ENCODE results near the gene APOC1. TPM values are rescaled to one million over a fixed set of nuclear protein-coding genes. Genes with fewer than 3 reads are reported as not detected.

Gene APOC1
- total RNA-seq, 2 experiments from 2014 or later: 1.9 TPM; not detected in 1

GRCh38 chr19:44943801-44944249 is 29.4 kb downstream of the APOC1 start:
- Mint-ChIP-seq H3K27me3 (no peaks in the 10 kb centered on the region), H3K4me1 (peaks cover 2% of the 10 kb centered on the region), H3K36me3 (no peaks in the 10 kb centered on the region), H3K27ac (no peak overlapping the region), H3K4me3 (no peak overlapping the region), H3K9me3 (ENCODE audit: low read depth) (no peaks in the 10 kb centered on the region)
- ATAC-seq (no peak), DNase-seq (no peak)
- CTCF ChIA-PET: no interaction called here

- CTCF ChIA-PET: no interaction called here
- H3K27me3 Mint-ChIP-seq: no peaks in the 10 kb centered on the region
- H3K4me1 Mint-ChIP-seq: peaks cover 2% of the 10 kb centered on the region
- no peaks in the 10 kb centered on the region for H3K36me3 Mint-ChIP-seq
- H3K9me3 Mint-ChIP-seq (ENCODE audit: low read depth): no peaks in the 10 kb centered on the region
- no peak overlapping the region for H3K4me3 Mint-ChIP-seq
- no peak for DNase-seq
- no peak overlapping the region for H3K27ac Mint-ChIP-seq
- ATAC-seq: no peak
Measured at GRCh38 chr19:44947041-44947581, 32.7 kb downstream of the APOC1 start.

GRCh38 chr19:44948237-44948636 is 33.8 kb downstream of the APOC1 start:
- Mint-ChIP-seq H3K9me3 (ENCODE audit: low read depth) (no peaks in the 10 kb centered on the region), H3K27ac (no peak overlapping the region), H3K4me3 (no peak overlapping the region), H3K4me1 (peaks cover 2% of the 10 kb centered on the region), H3K36me3 (no peaks in the 10 kb centered on the region), H3K27me3 (no peaks in the 10 kb centered on the region)
- CTCF ChIA-PET: no interaction called here
- no peak for ATAC-seq
- DNase-seq: no peak

- no peak overlapping the region for H3K27ac Mint-ChIP-seq
- ATAC-seq (no peak), DNase-seq (no peak)
- no peaks in the 10 kb centered on the region for H3K9me3 Mint-ChIP-seq (ENCODE audit: low read depth)
- H3K36me3 Mint-ChIP-seq: no peaks in the 10 kb centered on the region
- peaks cover 7% of the 10 kb centered on the region for H3K4me1 Mint-ChIP-seq
- no peak overlapping the region for H3K4me3 Mint-ChIP-seq
- no peaks in the 10 kb centered on the region for H3K27me3 Mint-ChIP-seq
- CTCF ChIA-PET: interaction anchor here (0.7 kb wide), 1 partner anchor 45 kb away, joined by 3 read pairs; no protein-coding TSS in a partner anchor
Measured at GRCh38 chr19:44948763-44949374, 34.5 kb downstream of the APOC1 start.

GRCh38 chr19:44949550-44949949 is 35.1 kb downstream of the APOC1 start:
- DNase-seq: no peak
- Mint-ChIP-seq H3K4me3 (no peak overlapping the region), H3K27me3 (no peaks in the 10 kb centered on the region), H3K27ac (no peak overlapping the region), H3K36me3 (no peaks in the 10 kb centered on the region), H3K9me3 (ENCODE audit: low read depth) (no peaks in the 10 kb centered on the region), H3K4me1 (peaks cover 9% of the 10 kb centered on the region)
- CTCF ChIA-PET: interaction anchor here (0.7 kb wide), 1 partner anchor 46 kb away, joined by 3 read pairs; no protein-coding TSS in a partner anchor
- no peak for ATAC-seq

- Mint-ChIP-seq H3K4me1 (peaks cover 18% of the 10 kb centered on the region), H3K27me3 (no peaks in the 10 kb centered on the region), H3K4me3 (no peak overlapping the region), H3K27ac (no peak overlapping the region), H3K36me3 (no peaks in the 10 kb centered on the region), H3K9me3 (ENCODE audit: low read depth) (no peaks in the 10 kb centered on the region)
- ATAC-seq: no peak
- CTCF ChIA-PET: interaction anchor here (0.7 to 2.3 kb wide), 17 partner anchors 8 to 262 kb away, joined by 3 to 7 read pairs (median 4); partner anchors contain the start of genes APOE, BLOC1S3 and TRAPPC6A
- DNase-seq: peak; percentile 74
Measured at GRCh38 chr19:44951179-44952159, 37.1 kb downstream of the APOC1 start.

- Mint-ChIP-seq H3K4me1 (peaks cover 36% of the 10 kb centered on the region), H3K27ac (peak overlapping the region; percentile 95)
- CTCF ChIA-PET: interaction anchor here (0.6 to 2.9 kb wide), 8 partner anchors 12 to 265 kb away, joined by 3 to 13 read pairs (median 4); partner anchors contain the start of genes CLASRP and TRAPPC6A
Measured at GRCh38 chr19:44954278-44954648, 39.9 kb downstream of the APOC1 start.

GRCh38 chr19:44954649-44955504 is 40.5 kb downstream of the APOC1 start, which contains the start of gene CLPTM1:
CLPTM1 (plus strand) TSS chr19:44955380; CDS start chr19:44955396, 16 bp downstream.
- H3K36me3 Mint-ChIP-seq: no peaks in the 10 kb centered on the region
- peaks cover 40% of the 10 kb centered on the region for H3K4me1 Mint-ChIP-seq
- H3K27ac Mint-ChIP-seq: peak within 1 kb of the TSS; percentile 95
- peak; percentile 93 for ATAC-seq
- H3K4me3 Mint-ChIP-seq: peak within 1 kb of the TSS; percentile 85
- H3K9me3 Mint-ChIP-seq (ENCODE audit: low read depth): no peaks in the 10 kb centered on the region
- no peaks in the 10 kb centered on the region for H3K27me3 Mint-ChIP-seq
- CTCF ChIA-PET: interaction anchor here (0.6 to 2.9 kb wide), 8 partner anchors 11 to 266 kb away, joined by 3 to 13 read pairs (median 4); partner anchors contain the start of genes CLASRP and TRAPPC6A
- DNase-seq: peak; percentile 98

More at GRCh38 chr19:44954278-44954648, 39.9 kb downstream of the APOC1 start:
- no peak for ATAC-seq
- peak overlapping the region; percentile 85 for H3K4me3 Mint-ChIP-seq
- no peaks in the 10 kb centered on the region for H3K27me3 Mint-ChIP-seq
- no peaks in the 10 kb centered on the region for H3K36me3 Mint-ChIP-seq
- H3K9me3 Mint-ChIP-seq (ENCODE audit: low read depth): no peaks in the 10 kb centered on the region
- DNase-seq: no peak

GRCh38 chr19:44955505-44956439 is 41.4 kb downstream of the APOC1 start:
- H3K36me3 Mint-ChIP-seq: no peaks in the 10 kb centered on the region
- CTCF ChIA-PET: interaction anchor here (1.0 to 2.9 kb wide), 5 partner anchors 44 to 266 kb away, joined by 3 to 13 read pairs (median 4); partner anchors contain the start of gene CLASRP
- H3K4me3 Mint-ChIP-seq: peak overlapping the region; percentile 85
- no peaks in the 10 kb centered on the region for H3K27me3 Mint-ChIP-seq
- no peaks in the 10 kb centered on the region for H3K9me3 Mint-ChIP-seq (ENCODE audit: low read depth)
- DNase-seq: peak; percentile 43
- no peak for ATAC-seq
- H3K27ac Mint-ChIP-seq: peak overlapping the region; percentile 84
- peaks cover 40% of the 10 kb centered on the region for H3K4me1 Mint-ChIP-seq

GRCh38 chr19:44957526-44957925 is 43.1 kb downstream of the APOC1 start:
- H3K27me3 Mint-ChIP-seq: no peaks in the 10 kb centered on the region
- CTCF ChIA-PET: interaction anchor here (1.1 to 1.2 kb wide), 2 partner anchors 31 to 102 kb away, joined by 3 read pairs; no protein-coding TSS in a partner anchor
- peaks cover 40% of the 10 kb centered on the region for H3K4me1 Mint-ChIP-seq
- DNase-seq (no peak), ATAC-seq (no peak)
- peaks cover 2% of the 10 kb centered on the region for H3K36me3 Mint-ChIP-seq
- H3K27ac Mint-ChIP-seq: peak overlapping the region; percentile 24
- H3K9me3 Mint-ChIP-seq (ENCODE audit: low read depth): no peaks in the 10 kb centered on the region
- no peak overlapping the region for H3K4me3 Mint-ChIP-seq

- H3K4me1 Mint-ChIP-seq: peaks cover 40% of the 10 kb centered on the region
Measured at GRCh38 chr19:44958090-44958489, 43.7 kb downstream of the APOC1 start.

More at GRCh38 chr19:44958090-44958489, 43.7 kb downstream of the APOC1 start:
- Mint-ChIP-seq H3K27me3 (no peaks in the 10 kb centered on the region), H3K9me3 (ENCODE audit: low read depth) (no peaks in the 10 kb centered on the region), H3K36me3 (peaks cover 3% of the 10 kb centered on the region), H3K4me3 (no peak overlapping the region), H3K27ac (peak overlapping the region; percentile 48)
- CTCF ChIA-PET: interaction anchor here (0.7 kb wide), 1 partner anchor 506 kb away, joined by 3 read pairs; no protein-coding TSS in a partner anchor
- DNase-seq: no peak
- no peak for ATAC-seq

All from activated CD8-positive, alpha-beta memory T cell treated with anti-CD3 and anti-CD28 coated beads, Interleukin-2, amount 10 ng/mL, durations not matched to agents 7 days and 5 days (primary cell).